ENCODE measurements around the gene TBC1D16. TPM values are rescaled to one million over a fixed set of nuclear protein-coding genes. Genes with fewer than 3 reads are reported as not detected.

TBC1D16 gene
- total and polyA plus RNA-seq, 2 experiments from 2014 or later: 9.2 to 22.4 TPM

DNA sequence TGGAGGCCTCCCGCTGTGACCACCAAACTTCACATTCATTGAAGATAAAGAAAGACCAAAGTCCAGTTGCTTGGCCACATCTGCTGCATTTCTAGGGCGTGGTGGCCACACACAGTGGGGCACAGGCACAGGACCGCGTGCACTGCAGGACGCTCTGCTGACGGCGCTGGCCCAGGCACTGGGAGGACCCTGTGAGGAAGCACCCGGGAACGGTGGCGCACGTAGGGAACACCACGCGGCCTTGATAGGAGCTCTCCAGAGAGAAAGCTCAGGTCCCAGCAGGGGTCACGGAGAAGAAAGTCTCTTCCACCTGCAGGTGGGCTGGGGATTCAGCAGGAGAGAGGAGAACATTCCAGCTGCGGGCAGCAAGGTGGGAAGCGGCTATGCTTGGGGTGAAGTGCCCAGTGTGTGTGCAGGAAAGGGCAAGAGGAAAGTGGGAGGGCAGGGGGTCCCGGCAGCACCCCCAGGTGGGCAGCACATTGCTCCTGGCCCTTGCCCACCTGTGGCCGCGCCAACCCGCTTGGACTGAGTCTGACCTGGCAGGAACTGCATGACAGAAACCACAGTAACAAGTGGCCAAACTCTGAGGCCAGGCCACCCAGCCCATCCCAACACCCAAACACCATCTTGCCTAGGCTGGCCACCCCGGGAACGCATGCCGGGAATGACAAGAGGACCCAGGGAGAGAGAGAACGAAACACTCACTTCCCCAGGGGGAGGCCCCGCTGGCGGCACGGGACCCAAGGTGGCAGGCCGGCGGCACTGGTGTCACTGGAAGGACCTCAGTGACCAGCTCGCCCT, 32.8 kb downstream of the TBC1D16 start:
- H3K36me3 ChIP-seq (ENCODE audit: low read depth): no peaks in the 10 kb centered on the region
- H3K4me3 ChIP-seq: no peak overlapping the region
- no peaks in the 10 kb centered on the region for H4K20me1 ChIP-seq (ENCODE audit: insufficient read depth)
- H2AFZ ChIP-seq: no peak overlapping the region
- 94 to 98% methylated on average over 29 to 30 of the region's 30 CpGs for WGBS, 2 experiments (ENCODE audit: low coverage in 1 of 2, low lambda C conversion rate in 2 of 2, missing lambda C conversion rate in 2 of 2)
- H3K79me2 ChIP-seq (ENCODE audit: insufficient read depth): no peaks in the 10 kb centered on the region
- no peak overlapping the region for H3K27ac ChIP-seq
- H3K9me3 ChIP-seq (ENCODE audit: low read depth): no peaks in the 10 kb centered on the region
- TF ChIP-seq EZH2phosphoT487 (IDR thresholded peaks at IDR 0.05; ENCODE audit: insufficient read depth, low read depth) (no peak), EZH2 (IDR thresholded peaks at IDR 0.05; ENCODE audit: insufficient read depth, poor library complexity, severe bottlenecking) (no peak)
- H3K27me3 ChIP-seq (replicated peaks; ENCODE audit: insufficient read depth): no peaks in the 10 kb centered on the region
- no peaks in the 10 kb centered on the region for H3K4me1 ChIP-seq (ENCODE audit: insufficient read depth)
- in situ Hi-C loops (cut with MboI): no loop called here
- H3K4me2 ChIP-seq (ENCODE audit: unreplicated experiment): no peak overlapping the region
- no peaks in the 10 kb centered on the region for H3K9me2 ChIP-seq (ENCODE audit: insufficient read depth)
- no peak for DNase-seq
- no peaks in the 10 kb centered on the region for H3F3A ChIP-seq (ENCODE audit: insufficient read depth)
- no peak overlapping the region for H3K9ac ChIP-seq

GRCh38 chr17:80002070-80002641, 33.5 kb downstream of the TBC1D16 start:
- 89 to 90% methylated on average over 26 of the region's 26 CpGs for whole genome bisulfite sequencing, 2 experiments (ENCODE audit: low coverage in 1 of 2, low lambda C conversion rate in 2 of 2, missing lambda C conversion rate in 2 of 2)
- DNase-seq: no peak
- no peaks in the 10 kb centered on the region for H3K27me3 ChIP-seq (replicated peaks; ENCODE audit: insufficient read depth)

DNA sequence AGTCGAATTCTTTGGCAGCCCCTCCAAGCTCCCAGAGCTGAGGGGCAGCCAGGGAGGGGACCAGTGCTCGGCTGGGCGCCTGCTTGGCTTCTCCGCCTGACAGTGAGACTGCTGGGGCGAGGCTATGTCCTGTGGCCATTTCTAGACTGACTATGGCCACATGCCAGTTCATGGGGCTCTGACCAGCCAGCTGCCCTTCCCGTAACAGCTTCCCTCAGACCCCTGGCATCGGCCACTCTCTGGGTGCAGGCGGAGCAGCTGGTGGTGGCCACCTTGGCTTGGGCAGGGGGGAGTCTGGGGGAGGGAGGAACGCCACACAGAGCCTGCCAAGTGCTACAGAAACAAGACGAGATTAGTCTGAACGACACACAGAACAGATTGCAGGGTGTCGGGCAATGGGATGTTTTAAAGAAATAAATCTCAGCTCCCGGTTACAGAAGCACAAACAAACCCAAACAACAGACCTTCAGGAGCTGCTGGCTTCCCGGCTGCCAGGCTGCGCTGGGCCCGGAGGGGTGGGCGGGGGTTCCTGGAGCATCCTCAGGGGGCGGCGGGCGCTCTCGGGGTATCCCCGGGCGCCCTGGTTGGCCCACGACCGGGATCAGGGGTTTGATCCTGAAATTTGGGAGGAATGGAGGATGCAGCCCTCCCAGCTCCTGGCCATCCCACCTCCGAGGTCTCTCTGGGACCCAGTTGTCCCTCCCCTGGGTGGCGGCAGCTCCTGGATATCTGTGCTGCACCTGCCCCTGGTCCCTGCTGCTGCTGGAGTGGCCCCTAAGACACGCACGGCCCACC, 34.5 kb downstream of the TBC1D16 start:
- Histone ChIP-seq H4K20me1 (ENCODE audit: insufficient read depth) (no peaks in the 10 kb centered on the region), H3F3A (ENCODE audit: insufficient read depth) (no peaks in the 10 kb centered on the region), H3K4me1 (ENCODE audit: insufficient read depth) (no peaks in the 10 kb centered on the region), H3K9me2 (ENCODE audit: insufficient read depth) (no peaks in the 10 kb centered on the region), H3K27ac (no peak overlapping the region), H3K79me2 (ENCODE audit: insufficient read depth) (no peaks in the 10 kb centered on the region), H3K4me2 (ENCODE audit: unreplicated experiment) (no peak overlapping the region), H3K4me3 (no peak overlapping the region), H3K9ac (no peak overlapping the region), H3K9me3 (ENCODE audit: low read depth) (no peaks in the 10 kb centered on the region), H3K27me3 (replicated peaks; ENCODE audit: insufficient read depth) (no peaks in the 10 kb centered on the region), H2AFZ (no peak overlapping the region), H3K36me3 (ENCODE audit: low read depth) (no peaks in the 10 kb centered on the region)
- TF ChIP-seq EZH2 (IDR thresholded peaks at IDR 0.05; ENCODE audit: insufficient read depth, poor library complexity, severe bottlenecking) (no peak), EZH2phosphoT487 (IDR thresholded peaks at IDR 0.05; ENCODE audit: insufficient read depth, low read depth) (no peak)
- DNase-seq: no peak
- 86 to 89% methylated on average over 19 to 28 of the region's 29 CpGs for WGBS, 2 experiments (ENCODE audit: low coverage in 1 of 2, low lambda C conversion rate in 2 of 2, missing lambda C conversion rate in 2 of 2)
- in situ Hi-C loops (cut with MboI): no loop called here

More at GRCh38 chr17:80002070-80002641, 33.5 kb downstream of the TBC1D16 start:
- Histone ChIP-seq H3K4me1 (ENCODE audit: insufficient read depth) (no peaks in the 10 kb centered on the region), H3K9me3 (ENCODE audit: low read depth) (no peaks in the 10 kb centered on the region), H3K9me2 (ENCODE audit: insufficient read depth) (no peaks in the 10 kb centered on the region), H3K36me3 (ENCODE audit: low read depth) (no peaks in the 10 kb centered on the region), H3K27ac (no peak overlapping the region), H3K4me3 (no peak overlapping the region), H3K4me2 (ENCODE audit: unreplicated experiment) (no peak overlapping the region), H2AFZ (no peak overlapping the region), H4K20me1 (ENCODE audit: insufficient read depth) (no peaks in the 10 kb centered on the region), H3K79me2 (ENCODE audit: insufficient read depth) (no peaks in the 10 kb centered on the region), H3K9ac (no peak overlapping the region), H3F3A (ENCODE audit: insufficient read depth) (no peaks in the 10 kb centered on the region)
- in situ Hi-C loops (cut with MboI): no loop called here
- TF ChIP-seq EZH2phosphoT487 (IDR thresholded peaks at IDR 0.05; ENCODE audit: insufficient read depth, low read depth): no peak
- no peak for TF ChIP-seq EZH2 (IDR thresholded peaks at IDR 0.05; ENCODE audit: insufficient read depth, poor library complexity, severe bottlenecking)

- Histone ChIP-seq H4K20me1 (ENCODE audit: insufficient read depth) (no peaks in the 10 kb centered on the region), H3F3A (ENCODE audit: insufficient read depth) (no peaks in the 10 kb centered on the region), H3K9ac (no peak overlapping the region), H3K9me2 (ENCODE audit: insufficient read depth) (no peaks in the 10 kb centered on the region), H3K4me1 (ENCODE audit: insufficient read depth) (no peaks in the 10 kb centered on the region), H3K4me3 (no peak overlapping the region), H3K27ac (no peak overlapping the region), H2AFZ (no peak overlapping the region), H3K9me3 (ENCODE audit: low read depth) (no peaks in the 10 kb centered on the region), H3K79me2 (ENCODE audit: insufficient read depth) (no peaks in the 10 kb centered on the region), H3K36me3 (ENCODE audit: low read depth) (no peaks in the 10 kb centered on the region), H3K4me2 (ENCODE audit: unreplicated experiment) (no peak overlapping the region), H3K27me3 (replicated peaks; ENCODE audit: insufficient read depth) (no peaks in the 10 kb centered on the region)
- in situ Hi-C loops (cut with MboI): no loop called here
- no peak for DNase-seq
- 93 to 94% methylated on average over 7 of the region's 7 CpGs for whole genome bisulfite sequencing, 2 experiments (ENCODE audit: low coverage in 1 of 2, low lambda C conversion rate in 2 of 2, missing lambda C conversion rate in 2 of 2)
- TF ChIP-seq EZH2 (IDR thresholded peaks at IDR 0.05; ENCODE audit: insufficient read depth, poor library complexity, severe bottlenecking) (no peak), EZH2phosphoT487 (IDR thresholded peaks at IDR 0.05; ENCODE audit: insufficient read depth, low read depth) (no peak)
These were observed 35.5 kb downstream of the TBC1D16 start for GRCh38 chr17:80000136-80000535.

Measured in GM23248 (cell line).